COLO668 (cell line): ENCODE measurements around the gene RP2.

Source experiments
- DNase-seq: peaks from one replicate; lab custom pipeline; 2025; ENCODE audit not compliant: unreplicated experiment; lab: John Stamatoyannopoulos, UW

The RP2 gene

GRCh38 chrX:46841346-46841745 is 4.5 kb downstream of the RP2 start:
- DNase-seq = no peak

GRCh38 chrX:46844913-46845312 is 8.1 kb downstream of the RP2 start:
- DNase-seq = no peak

- DNase-seq = no peak
Observed at GRCh38 chrX:46849933-46850332, 13.1 kb downstream of the RP2 start.

- DNase-seq = no peak
Observed at GRCh38 chrX:46850771-46851170, 13.9 kb downstream of the RP2 start.

GRCh38 chrX:46856483-46856882 is 19.6 kb downstream of the RP2 start:
- no peak for DNase-seq

GRCh38 chrX:46860557-46860956 is 23.7 kb downstream of the RP2 start:
- peak; percentile 10 for DNase-seq

GRCh38 chrX:46863072-46863471 is 26.2 kb downstream of the RP2 start:
- no peak for DNase-seq

GRCh38 chrX:46864606-46865005 is 27.8 kb downstream of the RP2 start:
- DNase-seq = no peak

GRCh38 chrX:46865281-46865680 is 28.4 kb downstream of the RP2 start:
- no peak for DNase-seq

- DNase-seq = no peak
Observed at GRCh38 chrX:46866726-46867125, 29.9 kb downstream of the RP2 start.

GRCh38 chrX:46873746-46874145 is 36.9 kb downstream of the RP2 start:
- DNase-seq = no peak

GRCh38 chrX:46876901-46877300 is 40.1 kb downstream of the RP2 start:
- no peak for DNase-seq

- DNase-seq = no peak
Observed at GRCh38 chrX:46882266-46882665, 45.4 kb downstream of the RP2 start.

GRCh38 chrX:46884799-46885198 is 48.0 kb downstream of the RP2 start:
- DNase-seq = no peak

GRCh38 chrX:46898207-46898606 is 61.4 kb downstream of the RP2 start:
- DNase-seq = no peak

- peak; percentile 85 for DNase-seq
Observed at GRCh38 chrX:46903458-46904242, 66.8 kb downstream of the RP2 start.

GRCh38 chrX:46904626-46905025 is 67.8 kb downstream of the RP2 start:
- no peak for DNase-seq

- no peak for DNase-seq
Observed at GRCh38 chrX:46910415-46910814, 73.6 kb downstream of the RP2 start.

- peak; percentile 88 for DNase-seq
Observed at GRCh38 chrX:46912098-46912602, 75.3 kb downstream of the RP2 start, which contains the start of gene JADE3. Gene JADE3, plus strand, starts transcription at chrX:46912421. Its CDS starts 72,474 bp downstream, at chrX:46984895.

- peak; percentile 63 for DNase-seq
Observed at GRCh38 chrX:46912603-46913491, 76.0 kb downstream of the RP2 start.

GRCh38 chrX:46913667-46914066 is 76.8 kb downstream of the RP2 start:
- DNase-seq = peak; percentile 1

- no peak for DNase-seq
Observed at GRCh38 chrX:46916273-46916672, 79.4 kb downstream of the RP2 start.
